AG09309 (cell line): ENCODE data around the gene SYT13.

Experiments
- DNase-seq: peaks from one replicate; pipeline ENCODE4 v3.0.0-alpha.2; 2010; ENCODE audit warnings: low read depth
- H3K4me3 ChIP-seq: 2 replicates; pipeline ENCODE4 v1.5.1; 2011; ENCODE audit warnings: mild to moderate bottlenecking, low read depth, low read length, moderate library complexity; ENCODE audit not compliant: control insufficient read depth
- CTCF ChIP-seq: IDR thresholded peaks from 2 replicates; pipeline ENCODE4 v1.5.1; 2011; ENCODE audit warnings: mild to moderate bottlenecking, low read depth, low read length, inconsistent platforms; ENCODE audit not compliant: insufficient read depth, control insufficient read depth; ENCODE audit errors: missing control alignments

SYT13 gene

GRCh38 chr11:45289369-45289768, 3.2 kb upstream of the SYT13 start:
- no peak overlapping the region for H3K4me3 ChIP-seq
- DNase-seq = peak; percentile 5
- no peak for TF ChIP-seq CTCF

- H3K4me3 ChIP-seq = no peak overlapping the region
- DNase-seq = no peak
- TF ChIP-seq CTCF = no peak
Measured at GRCh38 chr11:45288339-45288738, 2.2 kb upstream of the SYT13 start.

GRCh38 chr11:45287316-45287903, 1.3 kb upstream of the SYT13 start:
- no peak for DNase-seq
- no peak overlapping the region for H3K4me3 ChIP-seq
- TF ChIP-seq CTCF = no peak

GRCh38 chr11:45285250-45285828, 802 bp downstream of the SYT13 start:
- H3K4me3 ChIP-seq = no peak overlapping the region
- DNase-seq = no peak
- TF ChIP-seq CTCF = no peak

GRCh38 chr11:45282081-45282480, 4.1 kb downstream of the SYT13 start:
- no peak overlapping the region for H3K4me3 ChIP-seq
- TF ChIP-seq CTCF = no peak
- no peak for DNase-seq

GRCh38 chr11:45280449-45280848, 5.7 kb downstream of the SYT13 start:
- H3K4me3 ChIP-seq = no peak overlapping the region
- TF ChIP-seq CTCF = no peak
- no peak for DNase-seq
